ENCODE results near the gene ASCC2.
"Not testable (repeated sequence)": the region's sequence is repeated elsewhere in the genome, so short reads cannot be mapped to it uniquely, and the experiment has no call there.

Gene ASCC2

DNA sequence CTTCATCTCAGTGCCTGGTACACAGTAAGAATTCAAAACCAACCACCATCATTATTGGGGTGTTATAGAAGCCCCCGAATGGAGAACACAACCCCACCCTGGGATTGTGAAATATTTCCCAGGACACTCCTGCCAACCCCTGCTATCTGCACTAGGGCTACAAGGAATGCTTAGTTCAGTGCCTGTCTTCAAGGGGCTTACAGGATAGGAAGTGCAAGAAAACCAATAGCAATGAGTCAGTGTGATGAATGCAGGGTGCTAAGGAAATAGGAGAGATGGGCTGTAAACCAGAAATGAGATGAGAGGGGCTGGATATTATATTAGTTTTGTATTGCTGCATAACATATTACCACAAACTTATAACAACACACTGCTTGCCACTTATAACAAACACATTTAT lies 965 bp upstream of the ASCC2 start:
- H3K4me3 ChIP-seq (replicated peaks in 1 of 2; ENCODE audit: low read depth in 2 of 2, low read length in 2 of 2), result no peak overlapping the region

DNA sequence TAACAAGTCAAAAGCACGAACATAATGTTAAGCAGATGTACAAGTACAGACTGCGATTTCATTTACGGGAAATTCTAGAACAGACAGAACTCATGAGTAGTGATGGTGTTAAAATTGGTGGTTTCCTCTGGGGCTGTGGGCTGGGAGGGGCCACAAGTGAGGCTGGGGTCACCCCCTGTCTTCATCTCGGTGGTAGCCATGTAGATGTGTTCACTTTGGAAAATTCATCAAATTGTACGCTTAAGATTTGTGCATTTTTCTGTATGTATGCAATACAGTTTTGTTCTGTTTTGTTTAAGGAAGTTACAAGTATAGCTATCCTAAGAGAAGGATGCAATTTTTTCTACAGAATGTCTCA lies 504 bp upstream of the ASCC2 start:
- no peak for TF ChIP-seq CTCF (IDR thresholded peaks at IDR 0.05; ENCODE audit: low read depth, low read length)
- H3K4me3 ChIP-seq (replicated peaks in 1 of 2; ENCODE audit: low read depth in 2 of 2, low read length in 2 of 2), result peak overlapping the region; percentile 87 to 99
- no peak for DNase-seq (ENCODE audit: low read depth in 2 of 2)

More for the DNA sequence above, 965 bp upstream of the ASCC2 start:
- no peak for DNase-seq (ENCODE audit: low read depth in 2 of 2)
- TF ChIP-seq CTCF (IDR thresholded peaks at IDR 0.05; ENCODE audit: low read depth, low read length), result no peak

DNA sequence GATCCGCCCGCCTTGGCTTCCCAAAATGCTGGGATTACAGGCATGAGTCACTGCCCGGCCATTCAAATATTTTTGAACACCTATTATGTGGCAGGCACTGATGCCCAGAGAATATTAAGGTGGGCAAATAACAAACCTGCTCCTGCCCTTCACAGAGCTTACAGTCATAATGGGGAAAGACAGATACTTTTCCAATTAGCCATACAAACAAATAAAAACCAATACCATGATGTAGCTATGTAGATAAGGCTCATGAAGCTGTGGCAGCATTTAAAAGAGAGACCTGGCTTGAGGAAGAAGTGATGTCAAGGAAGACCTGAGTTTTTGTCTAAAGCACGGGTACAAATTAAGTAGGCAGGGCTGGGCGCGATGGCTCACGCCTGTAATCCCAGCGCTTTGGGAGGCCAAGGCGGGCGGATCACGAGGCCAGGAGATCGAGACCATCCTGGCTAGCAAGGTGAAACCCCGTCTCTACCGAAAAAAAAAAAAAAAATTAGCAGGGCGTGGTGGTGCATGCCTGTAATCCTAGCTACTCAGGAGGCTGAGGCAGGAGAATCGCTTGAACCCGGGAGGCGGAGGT lies 1.2 kb downstream of the ASCC2 start:
- DNase-seq (ENCODE audit: low read depth in 2 of 2), result not testable (repeated sequence)
- H3K4me3 ChIP-seq (replicated peaks in 1 of 2; ENCODE audit: low read depth in 2 of 2, low read length in 2 of 2), result peak overlapping the region; percentile 87 to 99

GRCh38 chr22:29834046-29834445 lies 4.0 kb downstream of the ASCC2 start:
- DNase-seq (ENCODE audit: low read depth in 2 of 2), result no peak
- H3K4me3 ChIP-seq (replicated peaks in 1 of 2; ENCODE audit: low read depth in 2 of 2, low read length in 2 of 2), result no peak overlapping the region
- no peak for TF ChIP-seq CTCF (IDR thresholded peaks at IDR 0.05; ENCODE audit: low read depth, low read length)

GRCh38 chr22:29833392-29833965 lies 4.6 kb downstream of the ASCC2 start:
- TF ChIP-seq CTCF (IDR thresholded peaks at IDR 0.05; ENCODE audit: low read depth, low read length), result no peak
- no peak overlapping the region for H3K4me3 ChIP-seq (replicated peaks in 1 of 2; ENCODE audit: low read depth in 2 of 2, low read length in 2 of 2)
- DNase-seq (ENCODE audit: low read depth in 2 of 2), result no peak

GRCh38 chr22:29831958-29832357 lies 6.1 kb downstream of the ASCC2 start:
- DNase-seq (ENCODE audit: low read depth in 2 of 2), result no peak
- no peak for TF ChIP-seq CTCF (IDR thresholded peaks at IDR 0.05; ENCODE audit: low read depth, low read length)
- H3K4me3 ChIP-seq (replicated peaks in 1 of 2; ENCODE audit: low read depth in 2 of 2, low read length in 2 of 2), result no peak overlapping the region

DNA sequence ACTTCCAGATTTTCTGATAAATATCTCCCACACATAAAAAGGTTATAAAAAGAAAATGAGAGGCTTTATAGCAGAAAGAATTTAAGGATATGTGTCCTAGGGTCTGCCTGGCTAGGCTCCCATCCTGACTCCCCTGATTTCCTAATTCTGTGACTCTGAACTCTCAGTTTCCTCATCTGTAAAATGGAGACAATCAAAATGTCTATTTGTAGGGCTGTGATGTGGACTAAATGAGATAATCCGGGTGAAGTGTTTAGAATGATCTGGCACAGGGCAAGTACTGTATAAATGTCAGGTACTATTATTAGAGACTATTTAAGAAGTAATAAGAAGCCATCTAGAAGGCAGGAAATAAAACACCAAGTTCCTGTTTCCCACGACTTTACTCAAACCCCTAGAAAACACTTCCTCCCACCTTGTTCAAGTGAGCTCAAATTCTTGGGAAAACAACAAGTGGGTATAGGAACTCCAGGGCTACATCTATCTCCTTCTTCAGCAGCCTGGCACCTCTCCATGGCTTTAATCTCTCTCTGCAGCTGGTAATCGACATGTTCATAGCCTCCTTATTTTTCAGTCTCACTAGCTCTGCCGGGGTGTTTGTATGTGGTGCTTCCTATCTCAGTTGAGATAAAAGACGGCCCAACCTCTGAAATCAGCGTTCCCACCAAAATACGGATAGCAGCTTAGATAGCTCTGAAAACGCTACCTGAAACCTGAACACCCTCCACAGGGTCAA lies 6.7 kb downstream of the ASCC2 start:
- no peak for DNase-seq (ENCODE audit: low read depth in 2 of 2)
- no peak for TF ChIP-seq CTCF (IDR thresholded peaks at IDR 0.05; ENCODE audit: low read depth, low read length)
- no peak overlapping the region for H3K4me3 ChIP-seq (replicated peaks in 1 of 2; ENCODE audit: low read depth in 2 of 2, low read length in 2 of 2)
